Stimulated activated CD8-positive, alpha-beta memory T cell treated with anti-CD3 and anti-CD28 coated beads, Interleukin-7, amount 100 ng/mL, for 4 hours (primary cell): Measurements from ENCODE around the gene FKBP9.
"Not testable (repeated sequence)": the region's sequence is repeated elsewhere in the genome, so short reads cannot be mapped to it uniquely, and the experiment has no call there.

Experiments
- DNase-seq, 2 donors: peaks; one replicate each; pipeline ENCODE4 v3.0.0-alpha.2; 2020; ENCODE audit warnings: low read depth in 2 of 2

FKBP9 gene

GRCh38 chr7:32957326-32958045, at the start of gene FKBP9:
Gene FKBP9, plus strand, starts transcription at chr7:32957440. Its CDS starts 134 bp downstream, at chr7:32957574.
- no peak for DNase-seq

GRCh38 chr7:32910195-32910594, 47.0 kb upstream of the FKBP9 start:
- DNase-seq: no peak

GRCh38 chr7:32914184-32914583, 43.1 kb upstream of the FKBP9 start:
- DNase-seq: no peak

GRCh38 chr7:32915041-32915536, 42.2 kb upstream of the FKBP9 start:
- no peak for DNase-seq

- DNase-seq: no peak
These were observed 41.2 kb upstream of the FKBP9 start for GRCh38 chr7:32916006-32916405.

GRCh38 chr7:32916994-32917393, 40.2 kb upstream of the FKBP9 start:
- DNase-seq: not testable (repeated sequence)

GRCh38 chr7:32921896-32922295, 35.3 kb upstream of the FKBP9 start:
- DNase-seq: no peak

GRCh38 chr7:32928785-32929298, 28.4 kb upstream of the FKBP9 start:
- no peak for DNase-seq

- DNase-seq: no peak
These were observed 27.7 kb upstream of the FKBP9 start for GRCh38 chr7:32929430-32930143.

GRCh38 chr7:32930378-32930777, 26.9 kb upstream of the FKBP9 start:
- DNase-seq: no peak

- DNase-seq: no peak
These were observed 21.7 kb upstream of the FKBP9 start for GRCh38 chr7:32935558-32935957.

GRCh38 chr7:32936689-32937088, 20.6 kb upstream of the FKBP9 start:
- DNase-seq: no peak

- DNase-seq: no peak
These were observed 19.7 kb upstream of the FKBP9 start for GRCh38 chr7:32937344-32938174.

- DNase-seq: no peak
These were observed 16.1 kb upstream of the FKBP9 start for GRCh38 chr7:32941181-32941580.

GRCh38 chr7:32941681-32942414, 15.4 kb upstream of the FKBP9 start:
- DNase-seq: no peak

- peak; percentile 41 to 68 for DNase-seq
These were observed 14.6 kb upstream of the FKBP9 start for GRCh38 chr7:32942415-32943251.

- no peak for DNase-seq
These were observed 13.8 kb upstream of the FKBP9 start for GRCh38 chr7:32943252-32944030.

GRCh38 chr7:32947420-32947983, 9.7 kb upstream of the FKBP9 start:
- DNase-seq: no peak

- DNase-seq: no peak
These were observed 9.0 kb upstream of the FKBP9 start for GRCh38 chr7:32948202-32948601.
